H1 (cell line): ENCODE data around the gene SSPN. TPM values are rescaled to one million over a fixed set of nuclear protein-coding genes. Genes with fewer than 3 reads are reported as not detected.

Experiments used
- CTCF ChIA-PET: fragments of 300-600 bp; sonication (Branson Sonifier 250); formaldehyde crosslinking; loops from one replicate; lab custom pipeline; 2021; ENCODE audit not compliant: partially characterized antibody; lab: Charles Lee
- POLR2A ChIA-PET: fragments of 300-600 bp; sonication (Branson Sonifier 250); formaldehyde crosslinking; loops from one replicate; lab custom pipeline; 2021; ENCODE audit warnings: inconsistent platforms; ENCODE audit not compliant: partially characterized antibody; lab: Charles Lee
- DNase-seq, 2 experiments: peaks; one replicate each; pipeline versions ENCODE4 v3.0.0 to v3.0.0-alpha.2; 2010 to 2022; ENCODE audit warnings: low spot score in 2 of 2, low read depth in 1 of 2, mixed read lengths in 1 of 2
- FAIRE-seq: peaks from 2 replicates; lab custom pipeline; 2011; peaks lifted over from hg19 to GRCh38; lab: Jason Lieb, UNC
- H2AFZ ChIP-seq: 2 replicates; pipeline ENCODE4 v1.8.1; 2012; ENCODE audit warnings: low read length, inconsistent platforms
- H2AK5ac ChIP-seq: 2 replicates; pipeline ENCODE4 v1.6.1; 2013; ENCODE audit warnings: low read depth, low read length
- H2BK120ac ChIP-seq: replicated peaks from 2 replicates; pipeline ENCODE3; 2013; ENCODE audit warnings: low read depth, low read length, inconsistent platforms
- H2BK12ac ChIP-seq: 2 replicates; pipeline ENCODE4 v1.6.1; 2013; ENCODE audit warnings: low read depth, low read length
- H2BK15ac ChIP-seq: 2 replicates; pipeline ENCODE4 v1.6.1; 2013; ENCODE audit warnings: low read length
- H2BK20ac ChIP-seq: 2 replicates; pipeline ENCODE4 v1.6.1; 2013; ENCODE audit warnings: low read length
- H2BK5ac ChIP-seq: 2 replicates; pipeline ENCODE4 v1.6.1; 2013; ENCODE audit warnings: low read depth, low read length
- H3K14ac ChIP-seq: 2 replicates; pipeline ENCODE4 v1.6.1; 2013; ENCODE audit warnings: inconsistent platforms; ENCODE audit not compliant: insufficient read length
- H3K18ac ChIP-seq: 2 replicates; pipeline ENCODE4 v1.6.1; 2013; ENCODE audit warnings: low read length; ENCODE audit errors: extremely low read depth
- H3K23ac ChIP-seq: 2 replicates; pipeline ENCODE4 v1.6.1; 2013; ENCODE audit warnings: inconsistent platforms; ENCODE audit not compliant: insufficient read length
- H3K23me2 ChIP-seq: 2 replicates; pipeline ENCODE4 v1.6.1; 2013; ENCODE audit warnings: low read depth, low read length
- H3K27ac ChIP-seq: 2 replicates; pipeline ENCODE4 v1.6.1; 2011; ENCODE audit warnings: low read depth, low read length, inconsistent platforms
- H3K27me3 ChIP-seq, 4 experiments: replicated peaks in 1 of 4; 1 replicate in 1 of 4; 2 replicates in 3 of 4; pipeline versions ENCODE4 v1.6.1 to v1.8.1; 2011 to 2013; ENCODE audit warnings: low read length in 3 of 4, mild to moderate bottlenecking in 3 of 4, inconsistent platforms in 2 of 4, mixed read lengths in 2 of 4, moderate library complexity in 1 of 4; ENCODE audit not compliant: control insufficient read depth in 3 of 4, insufficient read depth in 3 of 4; ENCODE audit errors: extremely low read depth in 1 of 4
- H3K36me3 ChIP-seq, 4 experiments: 2 replicates each; pipeline versions ENCODE4 v1.6.1 to v1.8.1; 2011 to 2013; ENCODE audit warnings: mild to moderate bottlenecking in 4 of 4, low read length in 3 of 4, moderate library complexity in 2 of 4, control low read depth in 1 of 4, inconsistent platforms in 1 of 4; ENCODE audit not compliant: insufficient read depth in 4 of 4, control insufficient read depth in 2 of 4
- H3K4ac ChIP-seq: replicated peaks from 2 replicates; pipeline ENCODE3; 2013; ENCODE audit warnings: low read length, low read depth, mixed read lengths, inconsistent platforms; ENCODE audit not compliant: insufficient read length
- H3K4me1 ChIP-seq, 4 experiments: replicated peaks in 1 of 4; 1 replicate in 1 of 4; 2 replicates in 3 of 4; pipeline versions ENCODE4 v1.6.1 to v1.8.1; 2011 to 2013; ENCODE audit warnings: low read length in 3 of 4, inconsistent platforms in 2 of 4, mixed read lengths in 1 of 4; ENCODE audit not compliant: insufficient read depth in 4 of 4, control insufficient read depth in 3 of 4
- H3K4me2 ChIP-seq, 2 experiments: 2 replicates each; pipeline versions ENCODE4 v1.6.1 to v1.8.1; 2011 to 2013; ENCODE audit warnings: low read depth in 2 of 2, low read length in 2 of 2, control low read depth in 1 of 2, inconsistent platforms in 1 of 2, mild to moderate bottlenecking in 1 of 2; ENCODE audit not compliant: insufficient read depth in 1 of 2
- H3K4me3 ChIP-seq, 4 experiments: fragments of 200-600, 300-600 bp in 1 of 4; sonication (generic), shearing (Covaris generic), sonication (Bioruptor Twin) in 1 of 4; 2 replicates each; pipeline versions ENCODE4 v1.5.1 to v1.8.1; 2011 to 2016; ENCODE audit warnings: low read length in 4 of 4, low read depth in 3 of 4, control low read depth in 2 of 4, inconsistent platforms in 2 of 4, mild to moderate bottlenecking in 2 of 4, mixed read lengths in 1 of 4, moderate library complexity in 1 of 4; ENCODE audit not compliant: insufficient read depth in 2 of 4; ENCODE audit errors: extremely low read depth in 1 of 4
- H3K56ac ChIP-seq: replicated peaks from 2 replicates; pipeline ENCODE3; 2013; ENCODE audit warnings: low read depth, mild to moderate bottlenecking, mixed read lengths, low read length, inconsistent platforms; ENCODE audit not compliant: insufficient read length
- H3K79me1 ChIP-seq: 2 replicates; pipeline ENCODE4 v1.6.1; 2013; ENCODE audit warnings: low read depth, low read length, control low read depth
- H3K79me2 ChIP-seq, 2 experiments: 2 replicates each; pipeline versions ENCODE4 v1.6.1 to v1.8.1; 2012 to 2013; ENCODE audit warnings: low read length in 2 of 2, mild to moderate bottlenecking in 2 of 2, inconsistent platforms in 1 of 2; ENCODE audit not compliant: insufficient read depth in 2 of 2, control insufficient read depth in 1 of 2
- H3K9ac ChIP-seq, 4 experiments: replicated peaks in 1 of 4; 1 replicate in 1 of 4; 2 replicates in 3 of 4; pipeline versions ENCODE4 v1.6.1 to v1.8.1; 2011 to 2013; ENCODE audit warnings: low read depth in 3 of 4, low read length in 3 of 4, control low read depth in 2 of 4, mild to moderate bottlenecking in 2 of 4, moderate library complexity in 2 of 4, inconsistent platforms in 1 of 4; ENCODE audit errors: extremely low read depth in 1 of 4
- H3K9me3 ChIP-seq, 2 experiments: 2 replicates each; pipeline versions ENCODE4 v1.6.1 to v1.8.1; 2012 to 2013; ENCODE audit warnings: mild to moderate bottlenecking in 2 of 2, moderate library complexity in 2 of 2, control low read depth in 1 of 2, inconsistent platforms in 1 of 2, low read depth in 1 of 2, low read length in 1 of 2, mixed read lengths in 1 of 2; ENCODE audit not compliant: insufficient read depth in 2 of 2
- H4K20me1 ChIP-seq, 2 experiments: replicated peaks in 1 of 2; 2 replicates each; pipeline versions ENCODE3 to v1.8.1; 2011 to 2013; ENCODE audit warnings: inconsistent platforms in 2 of 2, low read length in 2 of 2, mild to moderate bottlenecking in 1 of 2; ENCODE audit not compliant: insufficient read depth in 2 of 2, control insufficient read depth in 1 of 2
- H4K5ac ChIP-seq: 2 replicates; pipeline ENCODE4 v1.6.1; 2013; ENCODE audit warnings: low read length, low read depth, mixed read lengths, inconsistent platforms; ENCODE audit not compliant: insufficient read length
- H4K8ac ChIP-seq: 2 replicates; pipeline ENCODE4 v1.8.0; 2013; ENCODE audit warnings: mild to moderate bottlenecking, moderate library complexity, low read length, inconsistent platforms; ENCODE audit not compliant: insufficient read depth; ENCODE audit errors: extremely low read depth
- H4K91ac ChIP-seq: replicated peaks from 2 replicates; pipeline ENCODE3; 2013; ENCODE audit warnings: low read length, mixed read lengths, inconsistent platforms; ENCODE audit not compliant: insufficient read length
- BRCA1 ChIP-seq: IDR thresholded peaks from 2 replicates; pipeline ENCODE4 v1.6.1; 2012; ENCODE audit warnings: low read depth, low read length, improper control_type of control experiment
- CBX8 ChIP-seq: fragments of 300-800, 300-1000 bp; sonication (generic); IDR thresholded peaks from 2 replicates; pipeline ENCODE4 v1.7.1; 2016; ENCODE audit warnings: low read depth, low read length, borderline replicate concordance
- CEBPB ChIP-seq: IDR thresholded peaks from 2 replicates; pipeline ENCODE4 v1.6.1; 2012; ENCODE audit warnings: low read depth, low read length
- EP300 ChIP-seq, 2 experiments: IDR thresholded peaks; 1 replicate in 1 of 2; 2 replicates in 1 of 2; pipeline ENCODE4 v1.6.1; 2011 to 2012; ENCODE audit warnings: low read depth in 2 of 2, low read length in 2 of 2, mild to moderate bottlenecking in 2 of 2, borderline replicate concordance in 1 of 2, inconsistent platforms in 1 of 2, moderate library complexity in 1 of 2
- GABPA ChIP-seq: IDR thresholded peaks from 2 replicates; pipeline ENCODE4 v1.6.1; 2011; ENCODE audit warnings: mild to moderate bottlenecking, low read length, moderate library complexity, borderline replicate concordance; ENCODE audit not compliant: insufficient read depth
- HDAC6 ChIP-seq: IDR thresholded peaks from one replicate; pipeline ENCODE4 v1.7.1; 2012; ENCODE audit warnings: low read depth, mild to moderate bottlenecking, inconsistent platforms, low read length, moderate library complexity
- KDM4A ChIP-seq: IDR thresholded peaks from one replicate; pipeline ENCODE4 v1.7.1; 2012; ENCODE audit warnings: low read depth, mild to moderate bottlenecking, moderate library complexity, low read length, inconsistent platforms; ENCODE audit not compliant: severe bottlenecking
- POU5F1 ChIP-seq: IDR thresholded peaks from 2 replicates; pipeline ENCODE4 v1.6.1; 2011; ENCODE audit warnings: low read depth, mild to moderate bottlenecking, low read length, moderate library complexity
- RAD21 ChIP-seq, 2 experiments: IDR thresholded peaks in 1 of 2; conservative IDR thresholded peaks in 1 of 2; 2 replicates each; pipeline ENCODE4 v1.6.1; 2011; ENCODE audit warnings: low read depth in 2 of 2, low read length in 2 of 2, improper control_type of control experiment in 1 of 2, inconsistent platforms in 1 of 2, mild to moderate bottlenecking in 1 of 2, moderate library complexity in 1 of 2
- RBBP5 ChIP-seq: IDR thresholded peaks from 2 replicates; pipeline ENCODE4 v1.7.1; 2012; ENCODE audit warnings: low read depth, mild to moderate bottlenecking, inconsistent platforms, low read length, moderate library complexity, borderline replicate concordance
- RXRA ChIP-seq: IDR thresholded peaks from 2 replicates; pipeline ENCODE4 v1.6.1; 2011; ENCODE audit warnings: low read depth, mild to moderate bottlenecking, low read length, moderate library complexity; ENCODE audit not compliant: insufficient read depth
- USF2 ChIP-seq: IDR thresholded peaks from 2 replicates; pipeline ENCODE4 v1.6.1; 2011; ENCODE audit warnings: low read length, improper control_type of control experiment
- WGBS, 2 experiments: shearing (Covaris generic) in 1 of 2; methylation state at CpG; one replicate each; pipeline versions ENCODE4 v1.1.6 to v1.1.7; 2013 to 2015; ENCODE audit warnings: low lambda C conversion rate in 2 of 2, mixed read lengths in 2 of 2, inconsistent platforms in 1 of 2, low coverage in 1 of 2, missing lambda C conversion rate in 1 of 2; ENCODE audit not compliant: insufficient replicate concordance in 2 of 2, insufficient coverage in 1 of 2, insufficient read length in 1 of 2; ENCODE audit errors: extremely low coverage in 1 of 2, missing lambda C conversion rate in 1 of 2; 5-methylcytosine and 5-hydroxymethylcytosine counted together
- polyA plus RNA-seq, 7 experiments: library from polyadenylated mRNA; depleted of rRNA in 3 of 7; stranded (reverse) in 5 of 7; unstranded in 2 of 7; fragments of >200 nt in 5 of 7; fragments of 200-250 nt in 2 of 7; gene quantifications; 1 replicate in 5 of 7; 2 replicates in 1 of 7; 4 replicates in 1 of 7; pipeline versions ENCODE4 v1.2.1 to v1.2.3, GENCODE V29; 2011 to 2013; ENCODE audit warnings: missing spikeins in 2 of 7, mixed read lengths in 2 of 7
- total RNA-seq: library from RNA; stranded (reverse); fragmentation: NEBNext Ultra II Directional; extraction: Animal tissue kit (Norgen Biotek cat#: 25700); gene quantifications from 2 replicates; pipeline ENCODE4 v1.2.1, GENCODE V29; 2021

The SSPN gene
- total and polyA plus RNA-seq, 2 of the 8 experiments (the other 6 are each of a cell fraction or from before 2014, with no cell fraction given), result 0.86 to 1.8 TPM

DNA sequence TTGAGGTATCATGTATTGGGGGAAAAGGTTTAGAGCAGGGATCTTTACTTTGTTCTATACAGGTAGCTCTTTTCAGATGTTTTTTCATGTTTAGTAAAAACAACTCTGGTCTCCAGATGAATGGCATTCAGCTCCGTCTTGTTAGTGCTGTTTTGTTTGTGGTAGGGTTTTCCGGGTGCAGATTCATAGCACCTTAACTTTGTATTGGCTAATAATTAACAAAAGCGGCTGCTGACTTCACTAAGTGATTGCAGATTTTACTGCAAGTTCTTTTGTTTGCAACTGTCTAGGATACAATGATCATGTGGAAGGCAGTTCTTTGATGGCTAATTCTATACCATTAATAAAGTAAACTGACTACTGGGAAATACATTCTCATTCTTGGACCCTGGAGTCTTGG lies 38.4 kb upstream of the SSPN start:
- CTCF ChIA-PET, result interaction anchor here (0.8 to 1.8 kb wide), 4 partner anchors 10 to 63 kb away, joined by 3 to 4 read pairs (median 4); no protein-coding TSS in a partner anchor
- Histone ChIP-seq H2BK120ac (no peak overlapping the region), H4K91ac (no peak overlapping the region), H3K36me3 (no peaks in the 10 kb centered on the region), H2AK5ac (no peak overlapping the region), H3K4me2 (no peak overlapping the region), H4K8ac (no peak overlapping the region), H3K79me1 (no peaks in the 10 kb centered on the region), H4K20me1 (no peaks in the 10 kb centered on the region), H3K9ac (no peak overlapping the region), H3K79me2 (no peaks in the 10 kb centered on the region), H3K4ac (no peak overlapping the region)
- POLR2A ChIA-PET, result no interaction called here
- 65% methylated on average over 3 of the region's 3 CpGs; no CpG with 5 or more reads in 1 of the 2 experiments for WGBS, 2 experiments
- no peak for DNase-seq
- TF ChIP-seq USF2 (no peak), EP300 (IDR thresholded peaks at IDR 0.05; ENCODE audit: borderline replicate concordance in 1 of 2, low read depth in 2 of 2, low read length in 2 of 2) (no peak), RBBP5 (no peak), CBX8 (no peak), HDAC6 (no peak), CEBPB (no peak), RAD21 (IDR thresholded peaks at IDR 0.05 in 1 of 2, conservative IDR thresholded peaks at IDR 0.05 in 1 of 2; ENCODE audit: low read depth in 2 of 2, low read length in 2 of 2) (no peak), BRCA1 (no peak), KDM4A (no peak), POU5F1 (no peak), GABPA (no peak), RXRA (no peak)
- TF ChIP-seq, all 59 proteins: peak for 0
- H3K18ac ChIP-seq, result no peak overlapping the region
- H3K9me3 ChIP-seq, result no peaks in the 10 kb centered on the region
- no peak overlapping the region for H4K5ac ChIP-seq
- H2BK20ac ChIP-seq, result no peak overlapping the region
- no peaks in the 10 kb centered on the region for H3K4me1 ChIP-seq
- H3K56ac ChIP-seq, result no peak overlapping the region
- no peaks in the 10 kb centered on the region for H3K23me2 ChIP-seq
- no peak overlapping the region for H2BK5ac ChIP-seq
- no peak overlapping the region for H2BK15ac ChIP-seq
- no peak overlapping the region for H3K23ac ChIP-seq
- H3K27me3 ChIP-seq, result no peaks in the 10 kb centered on the region
- no peak overlapping the region for H2AFZ ChIP-seq
- H3K4me3 ChIP-seq, result no peak overlapping the region
- H2BK12ac ChIP-seq, result no peak overlapping the region
- FAIRE-seq, result no peak
- H3K27ac ChIP-seq, result no peak overlapping the region
- no peak overlapping the region for H3K14ac ChIP-seq
